ENCODE results near the gene FRK.

Gene FRK

GRCh38 chr6:116033687-116034303, 26.9 kb downstream of the FRK start:
- no peak for DNase-seq

- no peak for DNase-seq
Measured at GRCh38 chr6:116030770-116031169, 29.9 kb downstream of the FRK start.

GRCh38 chr6:116029535-116029934, 31.2 kb downstream of the FRK start:
- DNase-seq = no peak

- no peak for DNase-seq
Measured at GRCh38 chr6:116028233-116028632, 32.5 kb downstream of the FRK start.

GRCh38 chr6:116027801-116028200, 32.9 kb downstream of the FRK start:
- DNase-seq = no peak

GRCh38 chr6:116025405-116025804, 35.3 kb downstream of the FRK start:
- no peak for DNase-seq

- no peak for DNase-seq
Measured at GRCh38 chr6:116022841-116023445, 37.7 kb downstream of the FRK start.

- DNase-seq = no peak
Measured at GRCh38 chr6:116020738-116021137, 40.0 kb downstream of the FRK start.

GRCh38 chr6:116019428-116019827, 41.3 kb downstream of the FRK start:
- DNase-seq = peak; percentile 10

GRCh38 chr6:116018976-116019375, 41.7 kb downstream of the FRK start:
- no peak for DNase-seq

GRCh38 chr6:116017546-116018295, 43.0 kb downstream of the FRK start:
- DNase-seq = no peak

GRCh38 chr6:116016846-116017545, 43.7 kb downstream of the FRK start:
- DNase-seq = no peak

- DNase-seq = no peak
Measured at GRCh38 chr6:116015983-116016382, 44.7 kb downstream of the FRK start.

GRCh38 chr6:116015561-116015960, 45.1 kb downstream of the FRK start:
- peak; percentile 36 for DNase-seq

- DNase-seq = no peak
Measured at GRCh38 chr6:116012951-116013350, 47.7 kb downstream of the FRK start.

- DNase-seq = peak; percentile 78
Measured at GRCh38 chr6:116012471-116012949, 48.2 kb downstream of the FRK start.

GRCh38 chr6:116011520-116011919, 49.2 kb downstream of the FRK start:
- DNase-seq = no peak

- peak; percentile 83 for DNase-seq
Measured at GRCh38 chr6:116010790-116011401, 49.8 kb downstream of the FRK start.

GRCh38 chr6:116010386-116010785, 50.3 kb downstream of the FRK start:
- DNase-seq = no peak

- DNase-seq = peak; percentile 21
Measured at GRCh38 chr6:116008470-116009243, 52.0 kb downstream of the FRK start.

GRCh38 chr6:116004841-116005815, 55.6 kb downstream of the FRK start:
- DNase-seq = no peak
